SK-N-MC (cell line): ENCODE measurements around the gene CD27.
"Not testable (repeated sequence)": the region's sequence is repeated elsewhere in the genome, so short reads cannot be mapped to it uniquely, and the experiment has no call there.

Experiments used
- EZH2 ChIP-seq: fragments of 200-600 bp; sonication (generic); IDR thresholded peaks from one replicate; pipeline ENCODE4 v1.6.1; 2017; ENCODE audit warnings: antibody characterized with exemption
- FOXP2 ChIP-seq: optimal IDR thresholded peaks from 2 replicates; pipeline ENCODE3; 2011; ENCODE audit warnings: mild to moderate bottlenecking, moderate library complexity; ENCODE audit not compliant: insufficient read depth; ENCODE audit errors: extremely low read length, control extremely low read depth
- POLR2AphosphoS5 ChIP-seq: IDR thresholded peaks from 2 replicates; pipeline ENCODE4 v1.6.1; 2012; ENCODE audit warnings: mild to moderate bottlenecking, low read depth, low read length, borderline replicate concordance

GRCh38 chr12:6427796-6428195, 17.0 kb upstream of the CD27 start:
- not testable (repeated sequence) for TF ChIP-seq POLR2AphosphoS5, EZH2, FOXP2
